ENCODE measurements around the gene CEP295NL. TPM values are rescaled to one million over a fixed set of nuclear protein-coding genes. Genes with fewer than 3 reads are reported as not detected.

CEP295NL gene
- total and polyA plus RNA-seq, 2 of the 13 experiments (the other 11 are each of a cell fraction or from before 2014, with no cell fraction given), result not detected

DNA sequence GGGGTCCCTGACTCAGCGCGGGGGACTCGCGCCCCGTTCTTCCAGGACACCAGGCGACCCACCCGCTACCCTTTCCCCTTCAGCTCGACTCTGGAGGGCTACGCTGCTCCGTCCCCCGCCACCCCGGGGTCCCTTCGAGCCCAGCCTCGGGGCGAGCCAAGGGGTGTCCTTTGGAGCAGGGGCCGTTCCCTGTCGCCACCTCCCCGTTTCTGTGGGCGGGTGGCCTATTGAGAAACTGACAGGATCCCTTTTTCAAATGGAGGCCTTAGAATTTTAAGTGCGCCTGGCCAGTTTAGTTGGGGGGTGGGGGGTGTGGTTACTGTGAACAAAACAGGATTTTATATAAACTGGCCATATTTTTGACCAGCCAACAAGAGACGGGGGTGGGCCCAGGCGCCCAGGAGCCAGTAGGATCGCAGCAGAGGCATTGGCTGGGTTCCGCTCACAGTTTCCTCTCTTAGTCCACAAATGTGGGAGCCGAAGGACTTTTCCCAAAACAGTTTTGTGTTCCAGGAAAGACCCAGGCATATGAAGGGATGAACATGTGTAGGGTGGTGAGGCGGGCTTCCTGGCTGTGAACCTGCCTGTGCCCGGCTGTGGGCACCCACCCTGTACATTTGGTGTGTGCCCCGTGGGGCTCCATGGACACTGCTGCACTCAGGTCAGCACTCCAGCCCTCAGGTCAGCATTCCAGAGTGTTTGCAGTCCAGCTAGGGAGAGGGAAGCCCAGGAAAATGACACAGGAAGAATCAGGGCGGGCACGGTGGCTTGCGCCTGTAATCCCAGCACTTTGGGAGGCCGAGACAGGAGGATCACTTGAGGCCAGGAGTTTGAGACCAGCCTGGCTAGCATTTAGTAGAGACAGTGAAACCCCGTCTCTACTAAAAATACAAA lies 22.9 kb upstream of the CEP295NL start (continued):
- TF ChIP-seq ZNF101 (CRISPR knock-in tag; IDR thresholded peaks at IDR 0.05; ENCODE audit: borderline replicate concordance, low read depth) (no peak), U2AF2 (IDR thresholded peaks at IDR 0.05; ENCODE audit: low read depth, low read length) (no peak), ZNF598 (CRISPR knock-in tag; IDR thresholded peaks at IDR 0.05; ENCODE audit: borderline replicate concordance) (no peak), ZNF790 (CRISPR knock-in tag; IDR thresholded peaks at IDR 0.05; ENCODE audit: borderline replicate concordance) (no peak), ZNF282 (IDR thresholded peaks at IDR 0.05; ENCODE audit: partially characterized antibody) (no peak), PHB2 (IDR thresholded peaks at IDR 0.05; ENCODE audit: partially characterized antibody) (no peak), HNRNPLL (IDR thresholded peaks at IDR 0.05; ENCODE audit: low read depth, low read length, poor library complexity, severe bottlenecking) (no peak), KDM5B (CRISPR knock-in tag; IDR thresholded peaks at IDR 0.05; ENCODE audit: borderline replicate concordance) (peak; percentile 33; the same call in 1 of the 2 replicates), REPIN1 (CRISPR knock-in tag; IDR thresholded peaks at IDR 0.05; ENCODE audit: borderline replicate concordance, low read depth) (no peak), MAF1 (CRISPR knock-in tag; IDR thresholded peaks at IDR 0.05; ENCODE audit: borderline replicate concordance) (no peak), ZNF720 (CRISPR knock-in tag; IDR thresholded peaks at IDR 0.05) (0 out of 2 replicates have a peak, but pooled peaks have one; percentile 16), KLF6 (CRISPR knock-in tag; IDR thresholded peaks at IDR 0.05) (no peak), BCL6 (CRISPR knock-in tag; IDR thresholded peaks at IDR 0.05) (no peak), ZBTB7B (CRISPR knock-in tag; IDR thresholded peaks at IDR 0.05) (no peak), KLF9 (CRISPR knock-in tag; IDR thresholded peaks at IDR 0.05; ENCODE audit: low read depth) (no peak), DPF2 (CRISPR knock-in tag; IDR thresholded peaks at IDR 0.05; ENCODE audit: borderline replicate concordance, low read depth) (no peak), PPARG (CRISPR knock-in tag; conservative IDR thresholded peaks at IDR 0.05) (no peak), ZBTB7A (CRISPR knock-in tag; IDR thresholded peaks at IDR 0.05) (peak; percentile 30; the same call in 1 of the 2 replicates), RXRB (CRISPR knock-in tag; IDR thresholded peaks at IDR 0.05; ENCODE audit: borderline replicate concordance) (0 out of 2 replicates have a peak, but pooled peaks have one; percentile 10), ZKSCAN1 (IDR thresholded peaks at IDR 0.05; ENCODE audit: low read length) (no peak)
- TF ChIP-seq, protein P1, sequence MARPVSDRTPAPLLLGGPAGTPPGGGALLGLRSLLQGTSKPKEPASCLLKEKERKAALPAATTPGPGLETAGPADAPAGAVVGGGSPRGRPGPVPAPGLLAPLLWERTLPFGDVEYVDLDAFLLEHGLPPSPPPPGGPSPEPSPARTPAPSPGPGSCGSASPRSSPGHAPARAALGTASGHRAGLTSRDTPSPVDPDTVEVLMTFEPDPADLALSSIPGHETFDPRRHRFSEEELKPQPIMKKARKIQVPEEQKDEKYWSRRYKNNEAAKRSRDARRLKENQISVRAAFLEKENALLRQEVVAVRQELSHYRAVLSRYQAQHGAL (CRISPR knock-in tag; IDR thresholded peaks at IDR 0.05; ENCODE audit: not compliant biosample characterization), result no peak
- TF ChIP-seq, protein P2, sequence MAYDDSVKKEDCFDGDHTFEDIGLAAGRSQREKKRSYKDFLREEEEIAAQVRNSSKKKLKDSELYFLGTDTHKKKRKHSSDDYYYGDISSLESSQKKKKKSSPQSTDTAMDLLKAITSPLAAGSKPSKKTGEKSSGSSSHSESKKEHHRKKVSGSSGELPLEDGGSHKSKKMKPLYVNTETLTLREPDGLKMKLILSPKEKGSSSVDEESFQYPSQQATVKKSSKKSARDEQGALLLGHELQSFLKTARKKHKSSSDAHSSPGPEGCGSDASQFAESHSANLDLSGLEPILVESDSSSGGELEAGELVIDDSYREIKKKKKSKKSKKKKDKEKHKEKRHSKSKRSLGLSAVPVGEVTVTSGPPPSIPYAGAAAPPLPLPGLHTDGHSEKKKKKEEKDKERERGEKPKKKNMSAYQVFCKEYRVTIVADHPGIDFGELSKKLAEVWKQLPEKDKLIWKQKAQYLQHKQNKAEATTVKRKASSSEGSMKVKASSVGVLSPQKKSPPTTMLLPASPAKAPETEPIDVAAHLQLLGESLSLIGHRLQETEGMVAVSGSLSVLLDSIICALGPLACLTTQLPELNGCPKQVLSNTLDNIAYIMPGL (CRISPR knock-in tag; IDR thresholded peaks at IDR 0.05; ENCODE audit: borderline replicate concordance in 1 of 2, low read depth in 1 of 2), result no peak; a peak in 1 of 4 replicates
- TF ChIP-seq, protein P3, sequence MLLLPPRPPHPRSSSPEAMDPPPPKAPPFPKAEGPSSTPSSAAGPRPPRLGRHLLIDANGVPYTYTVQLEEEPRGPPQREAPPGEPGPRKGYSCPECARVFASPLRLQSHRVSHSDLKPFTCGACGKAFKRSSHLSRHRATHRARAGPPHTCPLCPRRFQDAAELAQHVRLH (CRISPR knock-in tag; IDR thresholded peaks at IDR 0.05; ENCODE audit: borderline replicate concordance, low read depth), result peak; percentile 56; the same call in 1 of the 2 replicates
- TF ChIP-seq, protein P4, sequence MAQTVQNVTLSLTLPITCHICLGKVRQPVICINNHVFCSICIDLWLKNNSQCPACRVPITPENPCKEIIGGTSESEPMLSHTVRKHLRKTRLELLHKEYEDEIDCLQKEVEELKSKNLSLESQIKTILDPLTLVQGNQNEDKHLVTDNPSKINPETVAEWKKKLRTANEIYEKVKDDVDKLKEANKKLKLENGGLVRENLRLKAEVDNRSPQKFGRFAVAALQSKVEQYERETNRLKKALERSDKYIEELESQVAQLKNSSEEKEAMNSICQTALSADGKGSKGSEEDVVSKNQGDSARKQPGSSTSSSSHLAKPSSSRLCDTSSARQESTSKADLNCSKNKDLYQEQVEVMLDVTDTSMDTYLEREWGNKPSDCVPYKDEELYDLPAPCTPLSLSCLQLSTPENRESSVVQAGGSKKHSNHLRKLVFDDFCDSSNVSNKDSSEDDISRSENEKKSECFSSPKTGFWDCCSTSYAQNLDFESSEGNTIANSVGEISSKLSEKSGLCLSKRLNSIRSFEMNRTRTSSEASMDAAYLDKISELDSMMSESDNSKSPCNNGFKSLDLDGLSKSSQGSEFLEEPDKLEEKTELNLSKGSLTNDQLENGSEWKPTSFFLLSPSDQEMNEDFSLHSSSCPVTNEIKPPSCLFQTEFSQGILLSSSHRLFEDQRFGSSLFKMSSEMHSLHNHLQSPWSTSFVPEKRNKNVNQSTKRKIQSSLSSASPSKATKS (CRISPR knock-in tag; IDR thresholded peaks at IDR 0.05), result no peak

Data from HepG2 (cell line).